Activated CD8-positive, alpha-beta memory T cell treated with anti-CD3 and anti-CD28 coated beads, Interleukin-2, amount 50 U/mL, for 1 hour (primary cell): ENCODE data around the gene CRNN.

ENCODE experiments used
- DNase-seq: peaks from one replicate; pipeline ENCODE4 v3.0.0-alpha.2; 2020; ENCODE audit errors: extremely low read depth

Gene CRNN

GRCh38 chr1:152419917-152420316, 5.9 kb upstream of the CRNN start:
- no peak for DNase-seq

GRCh38 chr1:152415454-152416227, 1.6 kb upstream of the CRNN start:
- no peak for DNase-seq

GRCh38 chr1:152412756-152413155, 1.3 kb downstream of the CRNN start:
- DNase-seq = no peak

GRCh38 chr1:152411134-152411533, 2.9 kb downstream of the CRNN start:
- no peak for DNase-seq

GRCh38 chr1:152410599-152410998, 3.5 kb downstream of the CRNN start:
- DNase-seq = no peak

GRCh38 chr1:152410028-152410427, 4.0 kb downstream of the CRNN start:
- DNase-seq = no peak

GRCh38 chr1:152408664-152409063, 5.4 kb downstream of the CRNN start:
- DNase-seq = no peak

- no peak for DNase-seq
Measured at GRCh38 chr1:152398812-152399698, 15.0 kb downstream of the CRNN start.

GRCh38 chr1:152397474-152397873, 16.6 kb downstream of the CRNN start:
- DNase-seq = no peak

GRCh38 chr1:152394151-152394550, 19.9 kb downstream of the CRNN start:
- no peak for DNase-seq

- DNase-seq = no peak
Measured at GRCh38 chr1:152392909-152393308, 21.2 kb downstream of the CRNN start.

- no peak for DNase-seq
Measured at GRCh38 chr1:152388889-152389288, 25.2 kb downstream of the CRNN start.

- no peak for DNase-seq
Measured at GRCh38 chr1:152386940-152387339, 27.1 kb downstream of the CRNN start.

- DNase-seq = no peak
Measured at GRCh38 chr1:152380932-152381331, 33.1 kb downstream of the CRNN start.

- no peak for DNase-seq
Measured at GRCh38 chr1:152374451-152374850, 39.6 kb downstream of the CRNN start.

- no peak for DNase-seq
Measured at GRCh38 chr1:152372672-152373071, 41.4 kb downstream of the CRNN start.

GRCh38 chr1:152367436-152367835, 46.6 kb downstream of the CRNN start:
- DNase-seq = no peak

GRCh38 chr1:152359906-152360305, 54.2 kb downstream of the CRNN start, which contains the start of gene FLG2:
FLG2 (minus strand) TSS chr1:152360006; CDS start chr1:152358884, 1,122 bp downstream.
- no peak for DNase-seq
